Measurements from ENCODE around the gene RPL13. TPM values are rescaled to one million over a fixed set of nuclear protein-coding genes. Genes with fewer than 3 reads are reported as not detected.
A peak's percentile ranks its signal among the peaks of the same experiment; 100 is the strongest.
"Not testable (repeated sequence)": the region's sequence is repeated elsewhere in the genome, so short reads cannot be mapped to it uniquely, and the experiment has no call there.

Gene RPL13
- polyA plus RNA-seq, 6 donors from 2014 or later, result 3,620 to 5,980 (median 5,028) TPM

GRCh38 chr16:89581045-89581695 lies 20.7 kb downstream of the RPL13 start:
- Mint-ChIP-seq H3K9me3 (no peaks in the 10 kb centered on the region), H3K36me3 (no peaks in the 10 kb centered on the region), H3K4me3 (no peak overlapping the region), H3K27me3 (no peaks in the 10 kb centered on the region), H3K27ac (no peak overlapping the region), H3K4me1 (peaks cover 0 to 2% (median 0%) of the 10 kb centered on the region in 3 donors)
- ATAC-seq (ENCODE audit: low read depth in 2 of 2) (no peak), DNase-seq (no peak)

- DNase-seq, result no peak
- no peak for ATAC-seq (ENCODE audit: low read depth in 2 of 2)
- H3K4me3 Mint-ChIP-seq, result peak overlapping the region in 1 of 8 donors; percentile 70
- no peaks in the 10 kb centered on the region for H3K9me3 Mint-ChIP-seq
- peak overlapping the region in 1 of 6 donors; percentile 15 for H3K27ac Mint-ChIP-seq
- H3K4me1 Mint-ChIP-seq, result peaks cover 0 to 2% (median 0%) of the 10 kb centered on the region in 3 donors
- no peaks in the 10 kb centered on the region for H3K36me3 Mint-ChIP-seq
- H3K27me3 Mint-ChIP-seq, result no peaks in the 10 kb centered on the region
Observed at GRCh38 chr16:89581861-89582563, 21.5 kb downstream of the RPL13 start.

- no peak overlapping the region for H3K27ac Mint-ChIP-seq
- no peak for DNase-seq
Observed at GRCh38 chr16:89582614-89583196, 22.2 kb downstream of the RPL13 start.

GRCh38 chr16:89583197-89583894 lies 22.9 kb downstream of the RPL13 start:
- no peak for DNase-seq
- H3K27ac Mint-ChIP-seq, result no peak overlapping the region
- no peaks in the 10 kb centered on the region for H3K27me3 Mint-ChIP-seq
- no peaks in the 10 kb centered on the region for H3K4me1 Mint-ChIP-seq
- H3K4me3 Mint-ChIP-seq, result no peak overlapping the region
- no peaks in the 10 kb centered on the region for H3K36me3 Mint-ChIP-seq
- no peak for ATAC-seq (ENCODE audit: low read depth in 2 of 2)
- H3K9me3 Mint-ChIP-seq, result no peaks in the 10 kb centered on the region

More at GRCh38 chr16:89582614-89583196, 22.2 kb downstream of the RPL13 start:
- Mint-ChIP-seq H3K4me1 (no peaks in the 10 kb centered on the region), H3K9me3 (no peaks in the 10 kb centered on the region), H3K27me3 (no peaks in the 10 kb centered on the region), H3K36me3 (no peaks in the 10 kb centered on the region), H3K4me3 (no peak overlapping the region)
- no peak for ATAC-seq (ENCODE audit: low read depth in 2 of 2)

- Mint-ChIP-seq H3K27me3 (no peaks in the 10 kb centered on the region), H3K9me3 (no peaks in the 10 kb centered on the region), H3K4me3 (no peak overlapping the region), H3K36me3 (no peaks in the 10 kb centered on the region), H3K4me1 (no peaks in the 10 kb centered on the region), H3K27ac (no peak overlapping the region)
- ATAC-seq (ENCODE audit: low read depth in 2 of 2), result no peak
- DNase-seq, result no peak
Observed at GRCh38 chr16:89583895-89584644, 23.6 kb downstream of the RPL13 start.

GRCh38 chr16:89584768-89585549 lies 24.5 kb downstream of the RPL13 start:
- Mint-ChIP-seq H3K9me3 (no peaks in the 10 kb centered on the region), H3K27me3 (no peaks in the 10 kb centered on the region), H3K4me3 (no peak overlapping the region), H3K27ac (no peak overlapping the region), H3K36me3 (no peaks in the 10 kb centered on the region), H3K4me1 (no peaks in the 10 kb centered on the region)
- ATAC-seq (ENCODE audit: low read depth in 2 of 2) (no peak), DNase-seq (no peak)

- Mint-ChIP-seq H3K36me3 (no peaks in the 10 kb centered on the region), H3K9me3 (no peaks in the 10 kb centered on the region), H3K27ac (no peak overlapping the region), H3K4me3 (peak overlapping the region in 1 of 8 donors; percentile 15), H3K4me1 (no peaks in the 10 kb centered on the region), H3K27me3 (no peaks in the 10 kb centered on the region)
- ATAC-seq (ENCODE audit: low read depth in 2 of 2) (no peak), DNase-seq (no peak)
Observed at GRCh38 chr16:89586218-89586617, 25.7 kb downstream of the RPL13 start.

- DNase-seq, result no peak
- peak overlapping the region in 1 of 6 donors; percentile 47 for H3K27ac Mint-ChIP-seq
- peak overlapping the region in 1 of 8 donors; percentile 15 for H3K4me3 Mint-ChIP-seq
- no peaks in the 10 kb centered on the region for H3K4me1 Mint-ChIP-seq
- no peaks in the 10 kb centered on the region for H3K36me3 Mint-ChIP-seq
- ATAC-seq (ENCODE audit: low read depth in 2 of 2), result no peak
- no peaks in the 10 kb centered on the region for H3K27me3 Mint-ChIP-seq
- H3K9me3 Mint-ChIP-seq, result no peaks in the 10 kb centered on the region
Observed at GRCh38 chr16:89586853-89587252, 26.4 kb downstream of the RPL13 start.

GRCh38 chr16:89587676-89588075 lies 27.2 kb downstream of the RPL13 start:
- DNase-seq; ATAC-seq (ENCODE audit: low read depth in 2 of 2); H3K36me3 Mint-ChIP-seq; H3K4me1 Mint-ChIP-seq; H3K27ac Mint-ChIP-seq; H3K4me3 Mint-ChIP-seq; H3K9me3 Mint-ChIP-seq; H3K27me3 Mint-ChIP-seq: not testable (repeated sequence)

GRCh38 chr16:89588413-89589109 lies 28.1 kb downstream of the RPL13 start:
- Mint-ChIP-seq H3K27me3 (no peaks in the 10 kb centered on the region), H3K27ac (no peak overlapping the region), H3K9me3 (no peaks in the 10 kb centered on the region), H3K4me1 (no peaks in the 10 kb centered on the region), H3K36me3 (no peaks in the 10 kb centered on the region), H3K4me3 (no peak overlapping the region)
- DNase-seq, result no peak
- no peak for ATAC-seq (ENCODE audit: low read depth in 2 of 2)

- ATAC-seq (ENCODE audit: low read depth in 2 of 2) (no peak), DNase-seq (no peak)
- no peaks in the 10 kb centered on the region for H3K9me3 Mint-ChIP-seq
- H3K27me3 Mint-ChIP-seq, result no peaks in the 10 kb centered on the region
- H3K4me1 Mint-ChIP-seq, result no peaks in the 10 kb centered on the region
- no peak overlapping the region for H3K4me3 Mint-ChIP-seq
- no peaks in the 10 kb centered on the region for H3K36me3 Mint-ChIP-seq
- peak overlapping the region in 1 of 6 donors; percentile 68 for H3K27ac Mint-ChIP-seq
Observed at GRCh38 chr16:89589241-89589926, 28.9 kb downstream of the RPL13 start.

GRCh38 chr16:89593841-89594240 lies 33.4 kb downstream of the RPL13 start:
- Mint-ChIP-seq H3K4me3 (no peak overlapping the region), H3K27ac (no peak overlapping the region), H3K9me3 (no peaks in the 10 kb centered on the region), H3K4me1 (no peaks in the 10 kb centered on the region), H3K27me3 (no peaks in the 10 kb centered on the region), H3K36me3 (no peaks in the 10 kb centered on the region)
- ATAC-seq (ENCODE audit: low read depth in 2 of 2) (no peak), DNase-seq (no peak)

Measured in naive B cell (primary cell).